K562 (cell line): Measurements from ENCODE around the gene VPS37D. TPM values are rescaled to one million over a fixed set of nuclear protein-coding genes. Genes with fewer than 3 reads are reported as not detected.

Experiments
- GTF2A2 ChIP-seq: IDR thresholded peaks from 2 replicates; pipeline ENCODE4 v1.6.1; 2016; ENCODE audit warnings: mild to moderate bottlenecking, missing genetic modification characterization, missing compliant biosample characterization
- HLTF ChIP-seq: fragments of 450-650 bp; IDR thresholded peaks from 2 replicates; pipeline ENCODE4 v1.6.1; 2016
- KAT8 ChIP-seq: fragments of 450-650 bp; IDR thresholded peaks from 2 replicates; pipeline ENCODE4 v1.6.1; 2016; ENCODE audit warnings: low read depth, mild to moderate bottlenecking
- KDM1A ChIP-seq, 2 experiments: fragments of 450-650 bp; IDR thresholded peaks; 2 replicates each; pipeline ENCODE4 v1.6.1; 2016; ENCODE audit warnings: mild to moderate bottlenecking in 2 of 2
- LARP7 ChIP-seq: fragments of 450-650 bp; IDR thresholded peaks from 2 replicates; pipeline ENCODE4 v1.6.1; 2016
- POLR2AphosphoS2 ChIP-seq: IDR thresholded peaks from 2 replicates; pipeline ENCODE4 v1.6.1; 2012; ENCODE audit warnings: low read length, improper control_type of control experiment
- POU5F1 ChIP-seq: fragments of 150-350 bp; IDR thresholded peaks from 2 replicates; pipeline ENCODE4 v1.6.1; 2014; ENCODE audit warnings: borderline replicate concordance, low read length, low read depth, mild to moderate bottlenecking; ENCODE audit not compliant: partially characterized antibody
- ZBTB5 ChIP-seq: fragments of 450-650 bp; IDR thresholded peaks from 2 replicates; pipeline ENCODE4 v1.6.1; 2017; ENCODE audit warnings: antibody characterized with exemption
- ZNF143 ChIP-seq: sonication (generic); formaldehyde crosslinking; IDR thresholded peaks from 2 replicates; pipeline ENCODE4 v1.9.0; 2022; ENCODE audit warnings: mild to moderate bottlenecking, missing genetic modification reagents
- ZNF436 ChIP-seq: fragments of 250-450, 450-650 bp; sonication (Bioruptor Pico); formaldehyde crosslinking; IDR thresholded peaks from 2 replicates; pipeline ENCODE4 v1.7.0; 2020; ENCODE audit warnings: mild to moderate bottlenecking
- ZNF644 ChIP-seq: fragments of 200-800 bp; sonication (Bioruptor generic); IDR thresholded peaks from 2 replicates; pipeline ENCODE4 v1.6.1; 2016; ENCODE audit warnings: low read depth, missing genetic modification characterization, missing compliant biosample characterization
- ZNF695 ChIP-seq: fragments of 450-650 bp; formaldehyde crosslinking; IDR thresholded peaks from 2 replicates; pipeline ENCODE4 v1.4.0; 2020; ENCODE audit warnings: mild to moderate bottlenecking, moderate library complexity
- polyA plus RNA-seq, 8 experiments: library from polyadenylated mRNA; depleted of rRNA in 4 of 8; stranded (reverse) in 5 of 8; unstranded in 3 of 8; fragments of >200 nt; fragmentation: Nextera tagmentation in 2 of 8; fragmentation: Illumina TruSeq in 1 of 8; extraction: Ambion mirVana in 2 of 8; extraction: Trizol in 1 of 8; gene quantifications; 2 replicates each; pipeline versions ENCODE4 v1.2.1 to v1.2.3, GENCODE V29; 2011 to 2014; ENCODE audit warnings: inconsistent platforms in 1 of 8, missing spikeins in 1 of 8
- total RNA-seq, 7 experiments: library from RNA; depleted of rRNA in 6 of 7; stranded (reverse); fragments of >200 nt in 6 of 7; fragmentation: Illumina TruSeq in 2 of 7; extraction: Trizol in 2 of 7; gene quantifications; 2 replicates each; pipeline versions ENCODE4 v1.2.1 to v1.2.3, GENCODE V29; 2011 to 2021; ENCODE audit warnings: low replicate concordance in 1 of 7
- TF ChIP-seq, protein P1 (sequence below): fragments of 200-600 bp; sonication (generic); IDR thresholded peaks from one replicate; pipeline ENCODE4 v1.6.1; 2012; ENCODE audit warnings: mild to moderate bottlenecking, low read depth, low read length, inconsistent platforms
- TF ChIP-seq, protein P2 (sequence below): fragments of 450-650 bp; IDR thresholded peaks from one replicate; pipeline ENCODE4 v1.6.1; 2018; ENCODE audit warnings: mild to moderate bottlenecking, moderate library complexity; ENCODE audit not compliant: partially characterized antibody

The VPS37D gene
- total and polyA plus RNA-seq, 9 of the 15 experiments (the other 6 are each of a cell fraction or from before 2014, with no cell fraction given): 0.25 to 2.3 (median 1.0) TPM; not detected in 3

GRCh38 chr7:73718905-73719805, 51.5 kb downstream of the VPS37D start, which contains the start of gene STX1A (continued):
- TF ChIP-seq LARP7 (no peak), POLR2AphosphoS2 (no peak), ZNF644 (tag) (no peak), ZNF436 (CRISPR knock-in tag) (no peak), POU5F1 (no peak), ZBTB5 (no peak), ZNF143 (CRISPR knock-in tag) (no peak), ZNF695 (CRISPR knock-in tag) (no peak), HLTF (no peak), KDM1A (IDR thresholded peaks at IDR 0.05) (no peak), KAT8 (no peak), GTF2A2 (no peak)
- TF ChIP-seq, protein P1, sequence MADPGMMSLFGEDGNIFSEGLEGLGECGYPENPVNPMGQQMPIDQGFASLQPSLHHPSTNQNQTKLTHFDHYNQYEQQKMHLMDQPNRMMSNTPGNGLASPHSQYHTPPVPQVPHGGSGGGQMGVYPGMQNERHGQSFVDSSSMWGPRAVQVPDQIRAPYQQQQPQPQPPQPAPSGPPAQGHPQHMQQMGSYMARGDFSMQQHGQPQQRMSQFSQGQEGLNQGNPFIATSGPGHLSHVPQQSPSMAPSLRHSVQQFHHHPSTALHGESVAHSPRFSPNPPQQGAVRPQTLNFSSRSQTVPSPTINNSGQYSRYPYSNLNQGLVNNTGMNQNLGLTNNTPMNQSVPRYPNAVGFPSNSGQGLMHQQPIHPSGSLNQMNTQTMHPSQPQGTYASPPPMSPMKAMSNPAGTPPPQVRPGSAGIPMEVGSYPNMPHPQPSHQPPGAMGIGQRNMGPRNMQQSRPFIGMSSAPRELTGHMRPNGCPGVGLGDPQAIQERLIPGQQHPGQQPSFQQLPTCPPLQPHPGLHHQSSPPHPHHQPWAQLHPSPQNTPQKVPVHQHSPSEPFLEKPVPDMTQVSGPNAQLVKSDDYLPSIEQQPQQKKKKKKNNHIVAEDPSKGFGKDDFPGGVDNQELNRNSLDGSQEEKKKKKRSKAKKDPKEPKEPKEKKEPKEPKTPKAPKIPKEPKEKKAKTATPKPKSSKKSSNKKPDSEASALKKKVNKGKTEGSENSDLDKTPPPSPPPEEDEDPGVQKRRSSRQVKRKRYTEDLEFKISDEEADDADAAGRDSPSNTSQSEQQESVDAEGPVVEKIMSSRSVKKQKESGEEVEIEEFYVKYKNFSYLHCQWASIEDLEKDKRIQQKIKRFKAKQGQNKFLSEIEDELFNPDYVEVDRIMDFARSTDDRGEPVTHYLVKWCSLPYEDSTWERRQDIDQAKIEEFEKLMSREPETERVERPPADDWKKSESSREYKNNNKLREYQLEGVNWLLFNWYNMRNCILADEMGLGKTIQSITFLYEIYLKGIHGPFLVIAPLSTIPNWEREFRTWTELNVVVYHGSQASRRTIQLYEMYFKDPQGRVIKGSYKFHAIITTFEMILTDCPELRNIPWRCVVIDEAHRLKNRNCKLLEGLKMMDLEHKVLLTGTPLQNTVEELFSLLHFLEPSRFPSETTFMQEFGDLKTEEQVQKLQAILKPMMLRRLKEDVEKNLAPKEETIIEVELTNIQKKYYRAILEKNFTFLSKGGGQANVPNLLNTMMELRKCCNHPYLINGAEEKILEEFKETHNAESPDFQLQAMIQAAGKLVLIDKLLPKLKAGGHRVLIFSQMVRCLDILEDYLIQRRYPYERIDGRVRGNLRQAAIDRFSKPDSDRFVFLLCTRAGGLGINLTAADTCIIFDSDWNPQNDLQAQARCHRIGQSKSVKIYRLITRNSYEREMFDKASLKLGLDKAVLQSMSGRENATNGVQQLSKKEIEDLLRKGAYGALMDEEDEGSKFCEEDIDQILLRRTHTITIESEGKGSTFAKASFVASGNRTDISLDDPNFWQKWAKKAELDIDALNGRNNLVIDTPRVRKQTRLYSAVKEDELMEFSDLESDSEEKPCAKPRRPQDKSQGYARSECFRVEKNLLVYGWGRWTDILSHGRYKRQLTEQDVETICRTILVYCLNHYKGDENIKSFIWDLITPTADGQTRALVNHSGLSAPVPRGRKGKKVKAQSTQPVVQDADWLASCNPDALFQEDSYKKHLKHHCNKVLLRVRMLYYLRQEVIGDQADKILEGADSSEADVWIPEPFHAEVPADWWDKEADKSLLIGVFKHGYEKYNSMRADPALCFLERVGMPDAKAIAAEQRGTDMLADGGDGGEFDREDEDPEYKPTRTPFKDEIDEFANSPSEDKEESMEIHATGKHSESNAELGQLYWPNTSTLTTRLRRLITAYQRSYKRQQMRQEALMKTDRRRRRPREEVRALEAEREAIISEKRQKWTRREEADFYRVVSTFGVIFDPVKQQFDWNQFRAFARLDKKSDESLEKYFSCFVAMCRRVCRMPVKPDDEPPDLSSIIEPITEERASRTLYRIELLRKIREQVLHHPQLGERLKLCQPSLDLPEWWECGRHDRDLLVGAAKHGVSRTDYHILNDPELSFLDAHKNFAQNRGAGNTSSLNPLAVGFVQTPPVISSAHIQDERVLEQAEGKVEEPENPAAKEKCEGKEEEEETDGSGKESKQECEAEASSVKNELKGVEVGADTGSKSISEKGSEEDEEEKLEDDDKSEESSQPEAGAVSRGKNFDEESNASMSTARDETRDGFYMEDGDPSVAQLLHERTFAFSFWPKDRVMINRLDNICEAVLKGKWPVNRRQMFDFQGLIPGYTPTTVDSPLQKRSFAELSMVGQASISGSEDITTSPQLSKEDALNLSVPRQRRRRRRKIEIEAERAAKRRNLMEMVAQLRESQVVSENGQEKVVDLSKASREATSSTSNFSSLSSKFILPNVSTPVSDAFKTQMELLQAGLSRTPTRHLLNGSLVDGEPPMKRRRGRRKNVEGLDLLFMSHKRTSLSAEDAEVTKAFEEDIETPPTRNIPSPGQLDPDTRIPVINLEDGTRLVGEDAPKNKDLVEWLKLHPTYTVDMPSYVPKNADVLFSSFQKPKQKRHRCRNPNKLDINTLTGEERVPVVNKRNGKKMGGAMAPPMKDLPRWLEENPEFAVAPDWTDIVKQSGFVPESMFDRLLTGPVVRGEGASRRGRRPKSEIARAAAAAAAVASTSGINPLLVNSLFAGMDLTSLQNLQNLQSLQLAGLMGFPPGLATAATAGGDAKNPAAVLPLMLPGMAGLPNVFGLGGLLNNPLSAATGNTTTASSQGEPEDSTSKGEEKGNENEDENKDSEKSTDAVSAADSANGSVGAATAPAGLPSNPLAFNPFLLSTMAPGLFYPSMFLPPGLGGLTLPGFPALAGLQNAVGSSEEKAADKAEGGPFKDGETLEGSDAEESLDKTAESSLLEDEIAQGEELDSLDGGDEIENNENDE: no peak
- TF ChIP-seq, protein P2, sequence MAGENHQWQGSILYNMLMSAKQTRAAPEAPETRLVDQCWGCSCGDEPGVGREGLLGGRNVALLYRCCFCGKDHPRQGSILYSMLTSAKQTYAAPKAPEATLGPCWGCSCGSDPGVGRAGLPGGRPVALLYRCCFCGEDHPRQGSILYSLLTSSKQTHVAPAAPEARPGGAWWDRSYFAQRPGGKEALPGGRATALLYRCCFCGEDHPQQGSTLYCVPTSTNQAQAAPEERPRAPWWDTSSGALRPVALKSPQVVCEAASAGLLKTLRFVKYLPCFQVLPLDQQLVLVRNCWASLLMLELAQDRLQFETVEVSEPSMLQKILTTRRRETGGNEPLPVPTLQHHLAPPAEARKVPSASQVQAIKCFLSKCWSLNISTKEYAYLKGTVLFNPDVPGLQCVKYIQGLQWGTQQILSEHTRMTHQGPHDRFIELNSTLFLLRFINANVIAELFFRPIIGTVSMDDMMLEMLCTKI: no peak
